Neural cell (in vitro differentiated cells): ENCODE measurements around the gene ENOX1. TPM values are rescaled to one million over a fixed set of nuclear protein-coding genes. Genes with fewer than 3 reads are reported as not detected.

Experiments
- H2AFZ ChIP-seq: fragments of 200-600, 300-800 bp; sonication (generic), shearing (Covaris generic); 2 replicates; pipeline ENCODE4 v1.6.0; 2014; ENCODE audit warnings: low read depth, mild to moderate bottlenecking, antibody characterized with exemption, low read length, moderate library complexity
- H3F3A ChIP-seq: fragments of 200-600 bp; shearing (Covaris generic); 2 replicates; pipeline ENCODE4 v1.6.1; 2016; ENCODE audit warnings: mild to moderate bottlenecking, moderate library complexity, mixed read lengths, antibody characterized with exemption, low read length; ENCODE audit not compliant: insufficient read depth, poor library complexity, severe bottlenecking
- H3K27ac ChIP-seq: fragments of 200-600, 300-800 bp; sonication (generic), shearing (Covaris generic); 2 replicates; pipeline ENCODE4 v1.5.1; 2014; ENCODE audit warnings: mild to moderate bottlenecking, low read length, moderate library complexity
- H3K27me3 ChIP-seq: fragments of 300-800, 200-600 bp; sonication (generic), shearing (Covaris generic); 2 replicates; pipeline ENCODE4 v1.6.0; 2014; ENCODE audit warnings: mild to moderate bottlenecking, low read depth, low read length, moderate library complexity; ENCODE audit not compliant: insufficient read depth
- H3K36me3 ChIP-seq: fragments of 300-800, 200-600 bp; sonication (generic), shearing (Covaris generic); 2 replicates; pipeline ENCODE4 v1.5.1; 2014; ENCODE audit warnings: mild to moderate bottlenecking, antibody characterized with exemption, low read length, moderate library complexity; ENCODE audit not compliant: insufficient read depth
- H3K4me2 ChIP-seq: fragments of 300-800, 200-600 bp; sonication (generic), shearing (Covaris generic); 2 replicates; pipeline ENCODE4 v1.6.0; 2014; ENCODE audit warnings: mild to moderate bottlenecking, low read length
- H3K4me3 ChIP-seq: fragments of 300-800, 200-600 bp; sonication (generic), shearing (Covaris generic); 2 replicates; pipeline ENCODE4 v1.5.1; 2014; ENCODE audit warnings: mild to moderate bottlenecking, low read length, moderate library complexity
- H3K79me2 ChIP-seq: fragments of 200-600 bp; shearing (Covaris generic); replicated peaks from 2 replicates; pipeline ENCODE4 v1.6.0; 2014; ENCODE audit warnings: mild to moderate bottlenecking, low read length, moderate library complexity; ENCODE audit not compliant: insufficient read depth
- H3K9ac ChIP-seq: fragments of 300-800, 200-600 bp; sonication (generic), shearing (Covaris generic); 2 replicates; pipeline ENCODE4 v1.6.1; 2016; ENCODE audit warnings: mild to moderate bottlenecking, low read length, mixed read lengths
- H3K9me2 ChIP-seq: fragments of 200-600 bp; shearing (Covaris generic); 2 replicates; pipeline ENCODE4 v1.6.1; 2016; ENCODE audit warnings: mild to moderate bottlenecking, low read length, mixed read lengths; ENCODE audit not compliant: insufficient read depth
- H3K9me3 ChIP-seq: fragments of 200-600, 300-800 bp; sonication (generic), shearing (Covaris generic); 2 replicates; pipeline ENCODE4 v1.6.1; 2016; ENCODE audit warnings: mild to moderate bottlenecking, mixed run types, low read length, moderate library complexity, mixed read lengths
- H4K20me1 ChIP-seq: fragments of 200-600 bp; shearing (Covaris generic); 2 replicates; pipeline ENCODE4 v1.6.1; 2016; ENCODE audit warnings: mild to moderate bottlenecking, mixed run types; ENCODE audit not compliant: insufficient read depth
- EP300 ChIP-seq: fragments of 450-650 bp; conservative IDR thresholded peaks from 2 replicates; pipeline ENCODE4 v1.6.1; 2014; ENCODE audit warnings: antibody characterized with exemption, mild to moderate bottlenecking, moderate library complexity; ENCODE audit not compliant: poor library complexity, severe bottlenecking
- EZH2 ChIP-seq: fragments of 200-600, 300-800 bp; shearing (Covaris generic), sonication (generic); IDR thresholded peaks from 2 replicates; pipeline ENCODE4 v1.6.1; 2014; ENCODE audit warnings: antibody characterized with exemption, low read length, borderline replicate concordance, mild to moderate bottlenecking; ENCODE audit not compliant: insufficient read depth, poor library complexity, severe bottlenecking
- MXI1 ChIP-seq: fragments of 450-650 bp; conservative IDR thresholded peaks from 2 replicates; pipeline ENCODE4 v1.6.1; 2014; ENCODE audit warnings: antibody characterized with exemption, mild to moderate bottlenecking; ENCODE audit not compliant: poor library complexity, severe bottlenecking
- POLR2AphosphoS5 ChIP-seq: IDR thresholded peaks from 2 replicates; pipeline ENCODE4 v1.6.1; 2012
- RAD21 ChIP-seq: fragments of 450-650 bp; conservative IDR thresholded peaks from 2 replicates; pipeline ENCODE4 v1.6.1; 2014; ENCODE audit warnings: antibody characterized with exemption, mild to moderate bottlenecking, moderate library complexity
- SMC3 ChIP-seq: fragments of 450-650 bp; conservative IDR thresholded peaks from 2 replicates; pipeline ENCODE4 v1.6.1; 2014; ENCODE audit warnings: antibody characterized with exemption, mild to moderate bottlenecking, moderate library complexity; ENCODE audit not compliant: poor library complexity
- TAF1 ChIP-seq: IDR thresholded peaks from 2 replicates; pipeline ENCODE4 v1.6.1; 2012; ENCODE audit warnings: low read depth
- polyA plus RNA-seq: library from polyadenylated mRNA; depleted of rRNA; stranded (reverse); fragments of >200 nt; gene quantifications from 2 replicates; pipeline ENCODE4 v1.2.3, GENCODE V29; 2014
- TF ChIP-seq, protein P1 (sequence below): IDR thresholded peaks from 2 replicates; pipeline ENCODE4 v1.6.1; 2012; ENCODE audit warnings: borderline replicate concordance
- TF ChIP-seq, protein P2 (sequence below): fragments of 450-650 bp; IDR thresholded peaks from 2 replicates; pipeline ENCODE4 v1.5.1; 2014; ENCODE audit warnings: antibody characterized with exemption, mild to moderate bottlenecking, moderate library complexity; ENCODE audit not compliant: poor library complexity, severe bottlenecking

Gene ENOX1
- polyA plus RNA-seq, 1 donor from 2014 or later = 42.6 TPM

DNA sequence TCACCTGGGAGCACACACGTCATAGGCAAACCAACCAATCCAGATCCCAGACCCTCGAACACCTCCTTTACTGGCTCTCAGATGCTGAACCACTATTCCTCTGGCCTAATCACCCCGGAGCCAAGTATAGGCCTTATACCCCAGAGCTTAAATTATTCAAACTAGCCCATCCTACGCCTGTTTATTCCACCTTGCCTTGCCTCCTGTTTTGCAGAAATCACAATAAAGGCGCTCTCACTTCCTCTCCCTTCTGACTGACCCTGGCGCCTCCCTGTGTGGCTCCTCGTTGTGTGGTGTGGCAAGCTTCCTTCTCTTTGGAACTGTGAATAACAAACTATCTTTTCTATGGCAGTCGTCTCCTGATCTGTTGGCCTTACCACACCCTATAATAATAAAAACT, 354.9 kb downstream of the ENOX1 start:
- H3K9ac ChIP-seq = no peak overlapping the region
- no peaks in the 10 kb centered on the region for H4K20me1 ChIP-seq
- no peaks in the 10 kb centered on the region for H3K36me3 ChIP-seq
- no peaks in the 10 kb centered on the region for H3K9me2 ChIP-seq
- no peak overlapping the region for H3K4me2 ChIP-seq
- no peaks in the 10 kb centered on the region for H3K27me3 ChIP-seq
- H3K9me3 ChIP-seq = no peaks in the 10 kb centered on the region
- H2AFZ ChIP-seq = no peak overlapping the region
- no peak for TF ChIP-seq RAD21
- TF ChIP-seq, protein P1, sequence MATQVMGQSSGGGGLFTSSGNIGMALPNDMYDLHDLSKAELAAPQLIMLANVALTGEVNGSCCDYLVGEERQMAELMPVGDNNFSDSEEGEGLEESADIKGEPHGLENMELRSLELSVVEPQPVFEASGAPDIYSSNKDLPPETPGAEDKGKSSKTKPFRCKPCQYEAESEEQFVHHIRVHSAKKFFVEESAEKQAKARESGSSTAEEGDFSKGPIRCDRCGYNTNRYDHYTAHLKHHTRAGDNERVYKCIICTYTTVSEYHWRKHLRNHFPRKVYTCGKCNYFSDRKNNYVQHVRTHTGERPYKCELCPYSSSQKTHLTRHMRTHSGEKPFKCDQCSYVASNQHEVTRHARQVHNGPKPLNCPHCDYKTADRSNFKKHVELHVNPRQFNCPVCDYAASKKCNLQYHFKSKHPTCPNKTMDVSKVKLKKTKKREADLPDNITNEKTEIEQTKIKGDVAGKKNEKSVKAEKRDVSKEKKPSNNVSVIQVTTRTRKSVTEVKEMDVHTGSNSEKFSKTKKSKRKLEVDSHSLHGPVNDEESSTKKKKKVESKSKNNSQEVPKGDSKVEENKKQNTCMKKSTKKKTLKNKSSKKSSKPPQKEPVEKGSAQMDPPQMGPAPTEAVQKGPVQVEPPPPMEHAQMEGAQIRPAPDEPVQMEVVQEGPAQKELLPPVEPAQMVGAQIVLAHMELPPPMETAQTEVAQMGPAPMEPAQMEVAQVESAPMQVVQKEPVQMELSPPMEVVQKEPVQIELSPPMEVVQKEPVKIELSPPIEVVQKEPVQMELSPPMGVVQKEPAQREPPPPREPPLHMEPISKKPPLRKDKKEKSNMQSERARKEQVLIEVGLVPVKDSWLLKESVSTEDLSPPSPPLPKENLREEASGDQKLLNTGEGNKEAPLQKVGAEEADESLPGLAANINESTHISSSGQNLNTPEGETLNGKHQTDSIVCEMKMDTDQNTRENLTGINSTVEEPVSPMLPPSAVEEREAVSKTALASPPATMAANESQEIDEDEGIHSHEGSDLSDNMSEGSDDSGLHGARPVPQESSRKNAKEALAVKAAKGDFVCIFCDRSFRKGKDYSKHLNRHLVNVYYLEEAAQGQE = no peak
- no peak for TF ChIP-seq SMC3
- TF ChIP-seq POLR2AphosphoS5 = no peak
- no peak for TF ChIP-seq MXI1
- TF ChIP-seq, protein P2, sequence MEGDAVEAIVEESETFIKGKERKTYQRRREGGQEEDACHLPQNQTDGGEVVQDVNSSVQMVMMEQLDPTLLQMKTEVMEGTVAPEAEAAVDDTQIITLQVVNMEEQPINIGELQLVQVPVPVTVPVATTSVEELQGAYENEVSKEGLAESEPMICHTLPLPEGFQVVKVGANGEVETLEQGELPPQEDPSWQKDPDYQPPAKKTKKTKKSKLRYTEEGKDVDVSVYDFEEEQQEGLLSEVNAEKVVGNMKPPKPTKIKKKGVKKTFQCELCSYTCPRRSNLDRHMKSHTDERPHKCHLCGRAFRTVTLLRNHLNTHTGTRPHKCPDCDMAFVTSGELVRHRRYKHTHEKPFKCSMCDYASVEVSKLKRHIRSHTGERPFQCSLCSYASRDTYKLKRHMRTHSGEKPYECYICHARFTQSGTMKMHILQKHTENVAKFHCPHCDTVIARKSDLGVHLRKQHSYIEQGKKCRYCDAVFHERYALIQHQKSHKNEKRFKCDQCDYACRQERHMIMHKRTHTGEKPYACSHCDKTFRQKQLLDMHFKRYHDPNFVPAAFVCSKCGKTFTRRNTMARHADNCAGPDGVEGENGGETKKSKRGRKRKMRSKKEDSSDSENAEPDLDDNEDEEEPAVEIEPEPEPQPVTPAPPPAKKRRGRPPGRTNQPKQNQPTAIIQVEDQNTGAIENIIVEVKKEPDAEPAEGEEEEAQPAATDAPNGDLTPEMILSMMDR = no peak
- no peak for TF ChIP-seq EZH2
- TF ChIP-seq EP300 = no peak
- TF ChIP-seq TAF1 = no peak
- H3K27ac ChIP-seq = no peak overlapping the region
- no peaks in the 10 kb centered on the region for H3F3A ChIP-seq
- no peak overlapping the region for H3K4me3 ChIP-seq
- H3K79me2 ChIP-seq = no peaks in the 10 kb centered on the region

DNA sequence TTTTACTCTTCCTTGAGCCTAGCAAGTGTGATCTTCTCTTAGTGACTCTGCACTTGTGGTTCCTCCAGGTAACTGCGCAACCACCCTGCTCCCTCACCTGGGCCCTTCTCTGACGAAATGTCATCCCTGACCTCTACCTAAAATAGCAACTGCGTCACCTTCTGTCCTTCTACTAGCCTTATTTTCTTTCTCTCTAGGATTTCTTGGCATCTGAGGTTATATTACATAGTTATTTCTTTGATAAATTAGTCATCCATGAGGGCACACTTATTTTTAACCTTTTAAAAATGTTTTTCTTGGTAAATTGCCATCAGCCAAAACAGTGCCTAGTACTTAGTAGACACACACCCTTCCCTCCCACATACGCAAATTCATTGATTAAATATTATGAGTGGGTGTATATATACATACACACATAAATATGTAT, 355.5 kb downstream of the ENOX1 start:
- Histone ChIP-seq H3K36me3 (no peaks in the 10 kb centered on the region), H3K9me2 (no peaks in the 10 kb centered on the region), H3K9ac (no peak overlapping the region), H4K20me1 (no peaks in the 10 kb centered on the region), H3F3A (no peaks in the 10 kb centered on the region), H3K9me3 (no peaks in the 10 kb centered on the region), H3K4me3 (no peak overlapping the region), H3K27ac (no peak overlapping the region), H3K27me3 (no peaks in the 10 kb centered on the region), H3K4me2 (no peak overlapping the region), H2AFZ (no peak overlapping the region), H3K79me2 (no peaks in the 10 kb centered on the region)
- TF ChIP-seq SMC3 = no peak
- TF ChIP-seq MXI1 = no peak
- no peak for TF ChIP-seq TAF1
- TF ChIP-seq, protein P2 = no peak
- TF ChIP-seq, protein P1 = no peak
- TF ChIP-seq EZH2 = no peak
- TF ChIP-seq EP300 = no peak
- no peak for TF ChIP-seq RAD21
- TF ChIP-seq POLR2AphosphoS5 = no peak
